Dermis blood vessel endothelial cell (primary cell): Measurements from ENCODE around the gene NBEAL1. TPM values are rescaled to one million over a fixed set of nuclear protein-coding genes. Genes with fewer than 3 reads are reported as not detected.
"Not testable (repeated sequence)": the region's sequence is repeated elsewhere in the genome, so short reads cannot be mapped to it uniquely, and the experiment has no call there.

Experiments
- DNase-seq: peaks from one replicate; pipeline ENCODE4 v3.0.0; 2010
- total RNA-seq: library from RNA; depleted of rRNA; stranded (reverse); fragments of >200 nt; gene quantifications from 2 replicates; pipeline ENCODE4 v1.2.3, GENCODE V29; 2014

The NBEAL1 gene
- total RNA-seq, 1 donor from 2014 or later, result 42.5 TPM

DNA sequence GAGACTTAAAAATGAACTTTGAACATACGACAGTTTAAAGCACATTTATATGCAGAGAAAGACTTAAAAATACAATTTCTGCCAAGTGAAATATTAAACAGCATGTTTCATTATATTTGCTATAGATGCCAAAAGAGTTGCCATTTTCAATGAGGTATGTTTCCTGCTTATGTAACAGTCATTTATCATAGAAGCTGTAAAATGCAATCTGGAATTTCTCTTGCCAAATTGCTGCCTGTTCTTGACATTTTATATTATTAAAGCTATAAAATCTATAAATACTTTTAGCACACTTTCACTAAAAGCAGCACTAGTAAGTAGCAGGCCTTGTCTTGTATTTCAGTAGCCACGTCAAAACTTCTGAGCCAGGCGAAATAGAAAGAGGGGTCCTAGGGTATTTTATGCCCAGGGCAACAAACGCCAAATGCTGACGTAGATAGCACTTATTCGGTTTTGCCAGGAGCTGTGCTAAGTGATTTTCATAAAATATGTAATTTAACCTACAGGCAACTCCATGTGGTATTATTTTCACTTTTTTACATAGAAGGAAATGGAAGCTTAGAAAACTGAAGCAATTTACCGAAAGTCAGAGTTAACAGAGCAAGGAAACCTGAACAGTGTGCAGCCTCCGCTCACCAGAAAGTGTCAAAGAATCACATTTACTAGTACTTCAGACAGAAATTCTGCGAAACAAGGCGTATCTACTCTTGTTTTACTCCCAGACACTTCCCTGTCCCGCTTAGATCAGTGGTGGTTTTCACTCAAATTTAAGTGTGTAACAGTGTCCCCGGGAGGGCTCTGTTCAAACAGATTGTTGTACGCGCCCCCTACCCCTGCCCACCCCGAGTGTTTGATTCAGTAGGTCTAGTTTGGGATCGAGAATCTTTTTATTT, 222.9 kb downstream of the NBEAL1 start:
- DNase-seq, result no peak

DNA sequence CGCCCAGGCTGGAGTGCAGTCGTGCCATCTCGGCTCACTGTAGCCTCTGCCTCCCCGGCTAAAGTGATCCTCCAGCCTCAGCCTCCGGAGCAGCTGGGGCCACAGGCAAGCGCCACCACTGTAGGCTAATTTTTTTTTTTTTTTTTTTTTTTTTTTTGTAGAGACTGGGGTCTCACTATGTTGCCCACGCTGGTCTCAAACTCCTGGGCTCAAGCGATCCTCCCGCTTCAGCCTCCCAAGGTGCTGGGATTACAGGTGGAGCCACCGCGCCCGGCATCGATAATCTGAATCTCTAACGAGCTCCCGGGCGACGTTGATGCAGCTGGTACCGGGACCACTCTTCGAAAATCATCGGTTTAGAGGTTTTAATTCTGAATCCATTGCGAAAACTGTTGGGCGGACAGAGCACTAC, 223.6 kb downstream of the NBEAL1 start:
- DNase-seq, result no peak

DNA sequence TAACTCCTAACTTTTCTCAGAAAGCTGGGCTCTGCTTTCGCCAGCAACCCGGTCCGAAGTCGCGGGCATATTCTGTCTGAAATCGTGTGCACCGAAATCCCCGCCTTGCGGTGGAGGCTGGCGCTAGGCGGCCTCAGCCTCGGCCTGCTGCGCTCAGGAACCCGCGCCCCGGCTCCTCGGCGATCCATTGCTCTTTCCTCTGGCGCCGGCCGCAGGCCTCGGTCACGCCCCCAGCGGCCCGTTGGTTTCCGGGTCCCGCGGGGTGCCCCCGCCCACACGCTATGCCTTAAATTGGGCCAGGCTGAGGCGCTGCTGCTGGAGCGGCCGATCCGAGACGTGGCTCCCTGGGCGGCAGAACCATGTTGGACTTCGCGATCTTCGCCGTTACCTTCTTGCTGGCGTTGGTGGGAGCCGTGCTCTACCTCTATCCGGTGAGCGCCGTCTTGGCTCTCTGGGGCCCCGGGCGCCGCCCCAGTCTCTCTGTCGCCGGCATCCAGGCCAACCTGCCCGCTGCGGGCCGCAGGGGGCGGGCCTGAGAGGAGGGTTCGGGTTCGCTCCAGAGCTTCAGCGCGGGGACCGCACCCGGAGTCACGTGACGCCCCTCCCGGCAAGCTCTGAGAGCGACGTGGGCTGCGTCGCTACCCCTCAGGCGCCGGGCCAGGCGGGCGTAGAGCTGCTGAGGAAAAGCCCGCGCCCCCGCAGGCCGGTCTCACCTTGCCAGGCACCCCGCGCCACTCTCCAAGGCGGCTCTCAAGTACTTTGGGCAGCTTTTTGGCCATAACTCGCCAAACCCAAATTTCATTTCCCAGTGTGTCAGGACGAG, 224.2 kb downstream of the NBEAL1 start, which contains the start of gene CYP20A1:
Gene CYP20A1 (plus strand): TSS at position 315 of the 823 bp plus-strand sequence. CDS start 45 bp downstream, at position 360.
- peak; percentile 97 for DNase-seq

DNA sequence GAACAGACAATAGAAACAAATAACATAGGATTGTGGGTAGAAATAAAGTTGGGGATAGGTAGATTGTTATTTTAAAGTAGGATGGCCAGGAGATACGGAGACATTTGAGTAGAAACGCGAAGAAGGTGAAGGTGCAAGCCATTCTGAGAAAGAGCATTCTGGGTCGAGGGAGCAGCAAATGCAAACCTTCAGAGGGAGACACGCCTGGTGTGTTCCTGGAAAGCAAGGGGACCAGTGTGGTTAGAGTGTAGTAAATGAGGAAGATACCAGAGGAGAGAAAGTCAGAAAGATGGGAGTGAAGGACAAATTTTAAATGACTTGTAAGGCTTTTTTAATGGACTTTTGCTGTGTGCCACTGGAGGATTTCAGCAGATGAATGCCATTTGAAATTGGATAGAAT, 225.8 kb downstream of the NBEAL1 start:
- DNase-seq, result no peak

GRCh38 chr2:203242518-203242917, 227.8 kb downstream of the NBEAL1 start:
- no peak for DNase-seq

GRCh38 chr2:203246646-203247045, 232.0 kb downstream of the NBEAL1 start:
- no peak for DNase-seq

DNA sequence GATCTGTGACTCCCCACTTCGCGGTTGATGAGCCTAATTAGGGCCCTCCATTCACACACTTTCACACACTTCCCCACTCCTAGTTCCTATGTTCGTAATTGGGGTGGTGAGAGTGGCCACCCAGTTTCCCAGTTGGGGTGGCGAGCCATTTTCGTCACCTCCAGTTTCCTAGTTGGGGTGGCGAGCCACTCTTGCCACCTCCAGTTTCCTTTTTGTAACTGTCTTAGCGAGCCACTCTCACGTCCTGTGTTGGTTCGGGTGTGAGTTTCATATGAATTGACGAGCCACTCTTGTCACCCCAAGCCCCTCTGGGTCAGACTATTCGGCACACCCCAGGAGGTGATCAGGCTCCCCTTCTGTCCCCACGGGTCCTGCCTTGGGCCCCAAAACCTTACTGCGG, 238.1 kb downstream of the NBEAL1 start:
- no peak for DNase-seq

- not testable (repeated sequence) for DNase-seq
These were observed 238.9 kb downstream of the NBEAL1 start for GRCh38 chr2:203253422-203254095.

GRCh38 chr2:203261326-203262159, 246.9 kb downstream of the NBEAL1 start:
- no peak for DNase-seq

Other genes with a start within 250 kb of the NBEAL1 start
- gene ICA1L, start 143.1 kb upstream of the NBEAL1 start, total RNA-seq, result 1.2 and 1.5 TPM in 2 replicates
- gene WDR12, start 103.2 kb upstream of the NBEAL1 start, total RNA-seq, result 30.4 and 34.7 TPM in 2 replicates
- 3.4 and 5.6 TPM in 2 replicates for gene CARF, start 102.6 kb upstream of the NBEAL1 start, total RNA-seq
- 45.8 and 47.6 TPM in 2 replicates for gene CYP20A1, start 224.1 kb downstream of the NBEAL1 start, total RNA-seq